Smooth muscle cell (in vitro differentiated cells): ENCODE data around the gene PLPP2. TPM values are rescaled to one million over a fixed set of nuclear protein-coding genes. Genes with fewer than 3 reads are reported as not detected.

Source experiments
- DNase-seq: peaks from one replicate; lab custom pipeline; 2025; ENCODE audit not compliant: unreplicated experiment; lab: John Stamatoyannopoulos, UW
- H2AFZ ChIP-seq: fragments of 200-600 bp; sonication (generic); 2 replicates; pipeline ENCODE4 v1.6.0; 2016; ENCODE audit warnings: antibody characterized with exemption, low read depth, mild to moderate bottlenecking
- H3F3A ChIP-seq: fragments of 200-600 bp; sonication (generic); 2 replicates; pipeline ENCODE4 v1.6.0; 2017; ENCODE audit warnings: antibody characterized with exemption, low read depth
- H3K27ac ChIP-seq: fragments of 200-600 bp; sonication (generic); 2 replicates; pipeline ENCODE4 v1.5.1; 2016; ENCODE audit warnings: low read depth, mild to moderate bottlenecking
- H3K27me3 ChIP-seq: fragments of 200-600 bp; sonication (generic); 2 replicates; pipeline ENCODE4 v1.6.1; 2016; ENCODE audit warnings: low read depth, mild to moderate bottlenecking
- H3K36me3 ChIP-seq: fragments of 200-600 bp; sonication (generic); 2 replicates; pipeline ENCODE4 v1.5.1; 2016; ENCODE audit warnings: low read depth
- H3K4me1 ChIP-seq: fragments of 200-600 bp; sonication (generic); 2 replicates; pipeline ENCODE4 v1.5.1; 2016; ENCODE audit warnings: low read depth
- H3K4me2 ChIP-seq: fragments of 200-600 bp; sonication (generic); 2 replicates; pipeline ENCODE4 v1.6.0; 2016; ENCODE audit warnings: mild to moderate bottlenecking
- H3K4me3 ChIP-seq: fragments of 200-600 bp; sonication (generic); 2 replicates; pipeline ENCODE4 v1.5.1; 2016; ENCODE audit warnings: mild to moderate bottlenecking
- H3K79me2 ChIP-seq: fragments of 200-600 bp; sonication (generic); 2 replicates; pipeline ENCODE4 v1.6.0; 2016; ENCODE audit warnings: low read depth, mild to moderate bottlenecking
- H3K9ac ChIP-seq: fragments of 200-600 bp; sonication (generic); 2 replicates; pipeline ENCODE4 v1.6.0; 2016; ENCODE audit warnings: low read depth
- H3K9me3 ChIP-seq: fragments of 200-600 bp; sonication (generic); replicated peaks from 2 replicates; pipeline ENCODE4 v1.5.1; 2016; ENCODE audit warnings: low read depth
- H4K20me1 ChIP-seq: fragments of 200-600 bp; sonication (generic); 2 replicates; pipeline ENCODE4 v1.6.0; 2016; ENCODE audit warnings: low read depth
- WGBS: methylation state at CpG from one replicate; pipeline ENCODE4 v1.1.7; 2016; ENCODE audit warnings: low lambda C conversion rate; 5-methylcytosine and 5-hydroxymethylcytosine counted together
- polyA plus RNA-seq: library from polyadenylated mRNA; unstranded; fragments of >200 nt; fragmentation: Nextera tagmentation; extraction: Ambion mirVana; gene quantifications from 2 replicates; pipeline ENCODE4 v1.2.1, GENCODE V29; 2016
- total RNA-seq: library from RNA; depleted of rRNA; stranded (reverse); fragments of >200 nt; gene quantifications from 2 replicates; pipeline ENCODE4 v1.2.3, GENCODE V29; 2014
- TF ChIP-seq, protein P1 (sequence below): fragments of 200-600 bp; sonication (generic); IDR thresholded peaks from 2 replicates; pipeline ENCODE4 v1.5.1; 2017; ENCODE audit warnings: borderline replicate concordance, mild to moderate bottlenecking, antibody characterized with exemption; ENCODE audit not compliant: insufficient read depth, poor library complexity, severe bottlenecking

Gene PLPP2
- total and polyA plus RNA-seq, 2 experiments from 2014 or later = 4.8 to 6.2 TPM

- Histone ChIP-seq H3K27me3 (no peaks in the 10 kb centered on the region), H4K20me1 (peaks cover 67% of the 10 kb centered on the region), H3K79me2 (peaks cover 54% of the 10 kb centered on the region), H3K4me3 (no peak overlapping the region), H3K27ac (no peak overlapping the region), H3K9ac (no peak overlapping the region), H2AFZ (no peak overlapping the region), H3K9me3 (no peaks in the 10 kb centered on the region), H3K36me3 (peaks cover 19% of the 10 kb centered on the region), H3K4me2 (no peak overlapping the region), H3F3A (peaks cover 4% of the 10 kb centered on the region), H3K4me1 (no peaks in the 10 kb centered on the region)
- DNase-seq = no peak
- 98% methylated on average over 20 of the region's 24 CpGs for WGBS
- TF ChIP-seq, protein P1, sequence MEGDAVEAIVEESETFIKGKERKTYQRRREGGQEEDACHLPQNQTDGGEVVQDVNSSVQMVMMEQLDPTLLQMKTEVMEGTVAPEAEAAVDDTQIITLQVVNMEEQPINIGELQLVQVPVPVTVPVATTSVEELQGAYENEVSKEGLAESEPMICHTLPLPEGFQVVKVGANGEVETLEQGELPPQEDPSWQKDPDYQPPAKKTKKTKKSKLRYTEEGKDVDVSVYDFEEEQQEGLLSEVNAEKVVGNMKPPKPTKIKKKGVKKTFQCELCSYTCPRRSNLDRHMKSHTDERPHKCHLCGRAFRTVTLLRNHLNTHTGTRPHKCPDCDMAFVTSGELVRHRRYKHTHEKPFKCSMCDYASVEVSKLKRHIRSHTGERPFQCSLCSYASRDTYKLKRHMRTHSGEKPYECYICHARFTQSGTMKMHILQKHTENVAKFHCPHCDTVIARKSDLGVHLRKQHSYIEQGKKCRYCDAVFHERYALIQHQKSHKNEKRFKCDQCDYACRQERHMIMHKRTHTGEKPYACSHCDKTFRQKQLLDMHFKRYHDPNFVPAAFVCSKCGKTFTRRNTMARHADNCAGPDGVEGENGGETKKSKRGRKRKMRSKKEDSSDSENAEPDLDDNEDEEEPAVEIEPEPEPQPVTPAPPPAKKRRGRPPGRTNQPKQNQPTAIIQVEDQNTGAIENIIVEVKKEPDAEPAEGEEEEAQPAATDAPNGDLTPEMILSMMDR = no peak
Observed at GRCh38 chr19:325173-325936, 34.2 kb upstream of the PLPP2 start.

GRCh38 chr19:324716-325115 lies 33.5 kb upstream of the PLPP2 start:
- Histone ChIP-seq H3K36me3 (peaks cover 15% of the 10 kb centered on the region), H3K4me1 (no peaks in the 10 kb centered on the region), H3F3A (peaks cover 4% of the 10 kb centered on the region), H4K20me1 (peaks cover 68% of the 10 kb centered on the region), H2AFZ (no peak overlapping the region), H3K4me2 (no peak overlapping the region), H3K9me3 (no peaks in the 10 kb centered on the region), H3K4me3 (no peak overlapping the region), H3K79me2 (peaks cover 57% of the 10 kb centered on the region), H3K27ac (no peak overlapping the region), H3K9ac (no peak overlapping the region), H3K27me3 (no peaks in the 10 kb centered on the region)
- TF ChIP-seq, protein P1 = no peak
- no peak for DNase-seq
- WGBS = 96% methylated on average over 8 of the region's 8 CpGs

GRCh38 chr19:322616-323015 lies 31.4 kb upstream of the PLPP2 start:
- H3K79me2 ChIP-seq = peaks cover 60% of the 10 kb centered on the region
- H3K36me3 ChIP-seq = no peaks in the 10 kb centered on the region
- 95% methylated on average over 13 of the region's 13 CpGs for WGBS

More at GRCh38 chr19:322616-323015, 31.4 kb upstream of the PLPP2 start:
- no peak for DNase-seq
- no peaks in the 10 kb centered on the region for H3K4me1 ChIP-seq
- H3K27me3 ChIP-seq = no peaks in the 10 kb centered on the region
- H3K4me2 ChIP-seq = no peak overlapping the region
- peaks cover 4% of the 10 kb centered on the region for H3F3A ChIP-seq
- no peak overlapping the region for H3K27ac ChIP-seq
- no peak overlapping the region for H2AFZ ChIP-seq
- H3K9ac ChIP-seq = no peak overlapping the region
- H3K9me3 ChIP-seq = no peaks in the 10 kb centered on the region
- no peak overlapping the region for H3K4me3 ChIP-seq
- H4K20me1 ChIP-seq = peaks cover 71% of the 10 kb centered on the region
- TF ChIP-seq, protein P1 = no peak
